PFSK-1 (cell line): ENCODE results near the gene REPIN1.

Experiments used
- FOXP2 ChIP-seq: optimal IDR thresholded peaks from 2 replicates; pipeline ENCODE3; 2011; ENCODE audit warnings: borderline replicate concordance, control low read depth, inconsistent platforms; ENCODE audit not compliant: insufficient read depth; ENCODE audit errors: extremely low read length, extremely low read depth
- POLR2AphosphoS5 ChIP-seq: IDR thresholded peaks from 2 replicates; pipeline ENCODE4 v1.6.1; 2012; ENCODE audit warnings: low read depth, mild to moderate bottlenecking, control low read depth, low read length, moderate library complexity
- SIN3A ChIP-seq: IDR thresholded peaks from 2 replicates; pipeline ENCODE4 v1.6.1; 2012; ENCODE audit warnings: mild to moderate bottlenecking, low read length, moderate library complexity, borderline replicate concordance; ENCODE audit not compliant: insufficient read depth
- TAF1 ChIP-seq: IDR thresholded peaks from 2 replicates; pipeline ENCODE4 v1.6.1; 2012; ENCODE audit warnings: low read length, control low read depth, borderline replicate concordance; ENCODE audit not compliant: insufficient read depth
- TF ChIP-seq, protein P1 (sequence below), 2 experiments: IDR thresholded peaks; 2 replicates each; pipeline versions ENCODE4 v1.6.1 to v1.8.0; 2011 to 2012; ENCODE audit warnings: low read depth in 2 of 2, low read length in 2 of 2, control low read depth in 1 of 2, inconsistent platforms in 1 of 2, mild to moderate bottlenecking in 1 of 2, moderate library complexity in 1 of 2; ENCODE audit not compliant: insufficient read depth in 1 of 2

The REPIN1 gene

DNA sequence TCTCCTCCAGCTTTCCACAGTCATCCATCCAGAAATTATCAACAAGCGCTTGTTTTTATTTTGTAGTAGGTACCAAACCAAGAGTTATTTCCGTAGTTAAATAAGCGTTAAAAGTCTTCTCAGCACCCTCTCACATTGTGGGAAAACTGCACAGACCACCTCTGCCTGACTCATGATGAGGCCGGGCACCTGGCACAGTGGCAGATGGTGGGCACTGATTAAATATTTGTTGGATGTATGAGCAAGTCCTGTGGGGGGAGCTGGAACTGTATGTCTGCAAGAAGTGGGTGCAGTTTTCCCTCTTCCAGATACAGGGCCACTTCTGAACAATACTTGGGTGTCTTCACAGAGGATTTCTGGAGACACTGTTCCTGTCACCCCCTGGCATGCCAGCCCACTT, 5.3 kb upstream of the REPIN1 start:
- no peak for TF ChIP-seq TAF1
- TF ChIP-seq, protein P1, sequence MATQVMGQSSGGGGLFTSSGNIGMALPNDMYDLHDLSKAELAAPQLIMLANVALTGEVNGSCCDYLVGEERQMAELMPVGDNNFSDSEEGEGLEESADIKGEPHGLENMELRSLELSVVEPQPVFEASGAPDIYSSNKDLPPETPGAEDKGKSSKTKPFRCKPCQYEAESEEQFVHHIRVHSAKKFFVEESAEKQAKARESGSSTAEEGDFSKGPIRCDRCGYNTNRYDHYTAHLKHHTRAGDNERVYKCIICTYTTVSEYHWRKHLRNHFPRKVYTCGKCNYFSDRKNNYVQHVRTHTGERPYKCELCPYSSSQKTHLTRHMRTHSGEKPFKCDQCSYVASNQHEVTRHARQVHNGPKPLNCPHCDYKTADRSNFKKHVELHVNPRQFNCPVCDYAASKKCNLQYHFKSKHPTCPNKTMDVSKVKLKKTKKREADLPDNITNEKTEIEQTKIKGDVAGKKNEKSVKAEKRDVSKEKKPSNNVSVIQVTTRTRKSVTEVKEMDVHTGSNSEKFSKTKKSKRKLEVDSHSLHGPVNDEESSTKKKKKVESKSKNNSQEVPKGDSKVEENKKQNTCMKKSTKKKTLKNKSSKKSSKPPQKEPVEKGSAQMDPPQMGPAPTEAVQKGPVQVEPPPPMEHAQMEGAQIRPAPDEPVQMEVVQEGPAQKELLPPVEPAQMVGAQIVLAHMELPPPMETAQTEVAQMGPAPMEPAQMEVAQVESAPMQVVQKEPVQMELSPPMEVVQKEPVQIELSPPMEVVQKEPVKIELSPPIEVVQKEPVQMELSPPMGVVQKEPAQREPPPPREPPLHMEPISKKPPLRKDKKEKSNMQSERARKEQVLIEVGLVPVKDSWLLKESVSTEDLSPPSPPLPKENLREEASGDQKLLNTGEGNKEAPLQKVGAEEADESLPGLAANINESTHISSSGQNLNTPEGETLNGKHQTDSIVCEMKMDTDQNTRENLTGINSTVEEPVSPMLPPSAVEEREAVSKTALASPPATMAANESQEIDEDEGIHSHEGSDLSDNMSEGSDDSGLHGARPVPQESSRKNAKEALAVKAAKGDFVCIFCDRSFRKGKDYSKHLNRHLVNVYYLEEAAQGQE (IDR thresholded peaks at IDR 0.05; ENCODE audit: insufficient read depth in 1 of 2, low read depth in 2 of 2, low read length in 2 of 2): no peak
- TF ChIP-seq POLR2AphosphoS5: no peak
- TF ChIP-seq FOXP2: no peak
- no peak for TF ChIP-seq SIN3A

DNA sequence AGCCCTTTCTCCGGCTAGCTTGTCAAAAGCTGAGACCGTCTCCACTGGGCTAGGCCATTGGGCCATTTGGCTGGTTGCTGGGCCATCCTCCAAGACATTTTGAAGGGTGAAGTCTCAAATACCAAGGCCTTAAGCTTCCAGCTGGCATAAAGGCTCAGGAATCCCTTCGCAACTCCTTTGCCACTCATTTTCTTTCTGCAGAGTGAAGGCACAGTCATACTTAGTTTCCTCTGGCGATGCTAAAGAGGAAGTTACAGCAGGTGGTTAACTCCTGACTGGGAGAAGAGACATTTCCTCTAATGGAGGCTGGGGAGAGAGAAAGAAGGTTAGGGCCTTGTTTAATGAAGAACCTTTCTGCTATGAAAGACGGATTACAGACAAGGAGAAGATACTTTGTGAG, 4.8 kb upstream of the REPIN1 start:
- TF ChIP-seq FOXP2 (no peak), SIN3A (no peak), TAF1 (no peak)
- TF ChIP-seq, protein P1 (IDR thresholded peaks at IDR 0.05; ENCODE audit: insufficient read depth in 1 of 2, low read depth in 2 of 2, low read length in 2 of 2): no peak

- no peak for TF ChIP-seq TAF1
- no peak for TF ChIP-seq SIN3A
- TF ChIP-seq FOXP2: no peak
- TF ChIP-seq POLR2AphosphoS5: no peak
- TF ChIP-seq, protein P1 (IDR thresholded peaks at IDR 0.05; ENCODE audit: insufficient read depth in 1 of 2, low read depth in 2 of 2, low read length in 2 of 2): no peak
Observed at GRCh38 chr7:150365194-150365593, 3.4 kb upstream of the REPIN1 start.

- TF ChIP-seq FOXP2 (no peak), TAF1 (no peak), POLR2AphosphoS5 (no peak), SIN3A (no peak)
- TF ChIP-seq, protein P1 (IDR thresholded peaks at IDR 0.05; ENCODE audit: insufficient read depth in 1 of 2, low read depth in 2 of 2, low read length in 2 of 2): no peak
Observed at GRCh38 chr7:150365673-150366398, 2.8 kb upstream of the REPIN1 start.
